Measurements from ENCODE around the gene PTPN7.
A peak's percentile ranks its signal among the peaks of the same experiment; 100 is the strongest.
"Not testable (repeated sequence)": the region's sequence is repeated elsewhere in the genome, so short reads cannot be mapped to it uniquely, and the experiment has no call there.

PTPN7 gene

DNA sequence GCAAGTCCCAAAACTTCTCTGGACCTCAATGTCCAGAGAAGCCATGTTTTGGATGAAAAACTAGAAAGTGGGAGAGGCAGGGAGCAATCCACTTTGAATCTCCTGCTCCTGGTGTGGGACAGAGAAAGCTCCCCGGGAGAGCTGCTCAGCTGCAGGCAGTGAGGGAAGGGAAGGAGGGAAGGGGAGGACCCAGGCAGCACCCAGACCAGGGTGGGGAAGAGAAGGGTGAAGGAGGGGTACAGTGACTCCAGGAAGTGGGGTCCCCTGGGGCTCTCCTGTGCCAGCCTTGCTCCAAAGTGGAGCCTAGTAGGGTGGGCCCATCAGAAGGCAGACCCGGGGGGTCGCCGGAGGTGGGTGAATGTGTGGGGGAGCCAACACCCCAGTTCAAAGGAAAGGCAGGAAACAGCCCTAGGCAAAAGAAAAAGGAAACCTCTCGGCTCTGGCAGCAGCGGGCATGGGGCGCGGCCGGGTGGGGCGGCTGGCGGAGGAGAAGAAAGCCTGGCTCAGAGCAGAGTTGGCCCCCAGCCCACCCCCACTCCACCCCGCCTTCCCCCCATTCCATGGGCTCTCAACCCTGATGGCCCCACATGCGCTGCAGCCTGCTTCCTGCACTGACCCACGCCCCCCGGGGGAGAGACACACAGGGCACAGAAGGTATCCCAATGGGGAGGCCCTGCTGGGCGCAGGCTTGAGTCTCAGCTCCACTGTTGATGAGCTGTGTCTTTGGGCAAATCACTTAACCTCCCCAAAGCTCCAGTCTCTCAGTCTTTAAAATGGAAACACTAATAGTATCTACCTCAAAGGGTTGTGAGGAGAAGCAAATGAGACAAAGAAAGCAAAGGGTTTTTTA, 38.9 kb upstream of the PTPN7 start:
- no peak for FAIRE-seq
- no peak for DNase-seq (ENCODE audit: insufficient read length)
- no peak for TF ChIP-seq TAF1 (IDR thresholded peaks at IDR 0.05; ENCODE audit: borderline replicate concordance, low read depth, low read length)

DNA sequence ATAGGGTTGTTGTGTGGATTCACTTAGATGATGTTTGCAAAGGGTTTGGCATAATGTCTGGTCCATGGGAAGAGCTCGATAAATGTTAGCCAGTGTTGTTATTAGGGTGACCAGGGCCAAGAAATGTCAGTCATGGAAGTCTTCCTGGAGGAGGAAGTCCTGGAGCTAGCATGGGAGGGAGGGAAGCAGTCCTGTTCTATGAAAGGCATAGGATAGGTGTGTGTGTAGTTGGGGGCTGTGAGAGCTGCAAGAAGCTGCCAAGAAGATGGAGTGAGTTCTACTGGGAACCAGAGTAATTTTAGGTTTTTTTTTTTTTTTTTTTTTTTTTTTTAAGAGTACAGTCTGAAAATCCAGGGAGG, 37.9 kb upstream of the PTPN7 start:
- DNase-seq (ENCODE audit: insufficient read length): no peak
- TF ChIP-seq TAF1 (IDR thresholded peaks at IDR 0.05; ENCODE audit: borderline replicate concordance, low read depth, low read length): no peak
- TF ChIP-seq POLR2AphosphoS5 (IDR thresholded peaks at IDR 0.05; ENCODE audit: low read depth, low read length): no peak
- TF ChIP-seq POLR2A (IDR thresholded peaks at IDR 0.05; ENCODE audit: low read depth, low read length): no peak
- no peak for FAIRE-seq

DNA sequence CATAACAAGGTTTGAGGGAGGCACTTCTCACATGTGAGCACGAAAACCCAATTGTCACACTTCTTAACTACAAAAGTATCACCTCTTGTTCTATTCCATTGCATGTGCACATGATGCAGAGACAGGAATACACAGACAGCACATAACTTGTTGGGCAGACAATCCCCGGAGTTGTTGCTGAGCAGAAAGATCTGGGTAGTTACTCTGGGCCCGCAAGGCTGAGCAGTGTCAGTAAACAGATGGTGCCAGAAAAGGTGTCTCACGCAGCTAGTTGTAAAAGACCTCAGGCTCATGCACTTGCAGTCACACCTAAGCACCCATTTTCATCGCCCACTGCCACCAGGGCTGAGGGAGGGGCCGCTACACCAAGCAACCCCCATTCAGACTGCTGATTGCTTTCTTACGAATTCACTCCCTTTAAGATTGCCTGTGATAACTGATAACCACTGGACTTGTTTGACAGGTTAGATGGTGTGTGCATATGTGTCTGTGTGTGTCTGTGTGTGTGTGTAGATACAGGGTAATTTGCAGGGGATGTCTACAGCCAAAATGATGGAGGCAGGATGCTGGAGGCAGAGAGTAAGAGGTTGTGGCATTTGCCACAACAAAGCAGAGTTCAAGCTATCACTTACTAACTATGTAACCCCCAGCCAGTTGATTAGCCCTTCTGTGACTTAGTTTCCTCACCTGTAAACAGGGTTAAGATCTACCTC, 37.4 kb upstream of the PTPN7 start:
- TF ChIP-seq POLR2AphosphoS5 (IDR thresholded peaks at IDR 0.05; ENCODE audit: low read depth, low read length) (no peak), POLR2A (IDR thresholded peaks at IDR 0.05; ENCODE audit: low read depth, low read length) (no peak), TAF1 (IDR thresholded peaks at IDR 0.05; ENCODE audit: borderline replicate concordance, low read depth, low read length) (no peak)
- DNase-seq (ENCODE audit: insufficient read length): no peak
- no peak for FAIRE-seq

DNA sequence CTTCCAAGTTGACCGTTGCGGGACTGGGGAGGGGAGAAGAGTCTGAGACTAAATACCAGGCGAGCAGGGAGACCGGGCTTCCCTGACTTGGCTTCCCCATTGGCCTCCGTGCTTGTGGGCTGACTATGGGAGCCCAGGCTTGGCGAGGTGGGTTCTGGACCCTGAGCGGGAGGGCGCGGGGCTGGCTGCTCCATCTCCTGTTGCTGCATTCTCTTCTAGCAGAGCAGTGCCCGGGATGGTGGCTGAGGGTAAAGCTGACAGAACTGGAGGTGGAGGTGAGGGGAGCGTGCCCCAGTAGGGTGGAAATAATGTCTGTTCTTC, 33.9 kb upstream of the PTPN7 start:
- DNase-seq (ENCODE audit: insufficient read length) (no peak), FAIRE-seq (no peak)
- no peak for TF ChIP-seq POLR2AphosphoS5 (IDR thresholded peaks at IDR 0.05; ENCODE audit: low read depth, low read length)
- TF ChIP-seq TAF1 (IDR thresholded peaks at IDR 0.05; ENCODE audit: borderline replicate concordance, low read depth, low read length): no peak
- no peak for TF ChIP-seq POLR2A (IDR thresholded peaks at IDR 0.05; ENCODE audit: low read depth, low read length)

DNA sequence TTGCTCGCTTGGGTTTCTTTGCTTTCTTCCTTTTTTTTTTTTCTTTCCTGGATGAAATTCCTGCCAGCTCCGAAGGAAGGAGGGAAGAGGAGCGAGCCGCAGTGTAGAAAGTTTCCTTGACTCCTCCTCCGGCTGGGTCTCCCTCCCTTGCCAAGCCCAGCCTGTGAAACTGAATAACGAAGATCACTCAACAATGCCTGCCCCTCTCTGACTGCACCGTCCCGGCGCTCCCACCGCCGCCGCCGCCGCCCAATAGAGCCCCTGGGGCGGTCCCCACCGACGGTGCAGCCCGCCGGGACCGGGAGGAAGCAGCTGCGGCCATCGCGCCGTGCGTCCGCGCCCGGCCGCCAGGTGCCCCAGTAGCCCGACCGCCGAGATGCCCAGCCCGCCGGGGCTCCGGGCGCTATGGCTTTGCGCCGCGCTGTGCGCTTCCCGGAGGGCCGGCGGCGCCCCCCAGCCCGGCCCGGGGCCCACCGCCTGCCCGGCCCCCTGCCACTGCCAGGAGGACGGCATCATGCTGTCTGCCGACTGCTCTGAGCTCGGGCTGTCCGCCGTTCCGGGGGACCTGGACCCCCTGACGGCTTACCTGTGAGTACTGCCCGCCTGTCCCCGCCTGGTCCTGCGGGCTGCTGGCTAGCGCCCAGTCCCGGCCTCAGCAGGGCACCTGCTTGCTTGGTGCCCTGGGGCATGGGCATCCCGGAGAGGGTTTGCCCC, 33.4 kb upstream of the PTPN7 start, which contains the start of gene LGR6:
TSS of gene LGR6 (plus strand) at position 186 of the 714 bp plus-strand sequence. CDS start at position 377, 191 bp downstream.
- FAIRE-seq (no peak), DNase-seq (ENCODE audit: insufficient read length) (no peak)
- TF ChIP-seq TAF1 (IDR thresholded peaks at IDR 0.05; ENCODE audit: borderline replicate concordance, low read depth, low read length) (no peak), POLR2AphosphoS5 (IDR thresholded peaks at IDR 0.05; ENCODE audit: low read depth, low read length) (no peak), POLR2A (IDR thresholded peaks at IDR 0.05; ENCODE audit: low read depth, low read length) (no peak)

DNA sequence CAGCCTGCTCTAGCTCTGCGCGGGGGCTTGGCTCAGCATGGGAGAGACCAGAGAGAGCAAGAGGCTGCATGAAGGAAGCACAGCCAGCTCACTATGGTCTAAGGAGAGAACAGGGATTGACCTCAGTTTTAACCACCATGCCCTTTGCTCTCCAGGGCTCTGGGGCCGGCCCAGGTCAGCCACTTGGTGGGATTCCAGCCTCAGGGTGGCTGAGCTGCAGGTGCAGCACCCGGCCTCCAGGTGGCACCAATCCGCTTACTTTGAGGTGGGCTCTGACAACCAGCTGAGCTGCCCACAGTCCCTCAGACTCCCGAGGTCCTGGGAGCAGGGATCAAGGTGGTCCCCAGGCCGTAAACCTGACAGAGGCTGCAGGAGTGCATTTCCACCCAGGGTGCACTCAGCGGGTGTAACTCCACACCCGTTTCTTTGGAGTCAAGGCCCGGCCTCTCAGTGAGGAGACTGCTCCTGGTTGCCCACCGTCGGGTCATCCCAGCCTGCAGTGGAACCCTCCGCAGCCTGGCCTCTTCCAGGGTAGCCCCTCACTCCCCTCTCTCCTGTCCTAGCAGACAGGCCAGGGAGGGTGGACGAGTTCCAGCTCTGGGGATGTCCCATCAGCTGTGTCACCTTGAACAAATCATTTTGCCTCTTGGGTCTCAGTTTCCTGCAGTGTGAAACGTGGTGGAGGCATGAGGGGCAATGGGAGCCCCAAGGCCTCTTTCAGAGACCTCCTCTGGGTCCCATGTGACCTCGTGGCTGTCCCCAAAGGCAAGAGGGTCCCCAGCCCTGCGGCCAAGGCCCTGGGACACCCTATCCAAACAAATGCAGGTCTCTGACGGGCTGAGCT, 32.6 kb upstream of the PTPN7 start:
- DNase-seq (ENCODE audit: insufficient read length): peak; percentile 71
- peak; percentile 64 for FAIRE-seq
- TF ChIP-seq POLR2AphosphoS5 (IDR thresholded peaks at IDR 0.05; ENCODE audit: low read depth, low read length) (no peak), POLR2A (IDR thresholded peaks at IDR 0.05; ENCODE audit: low read depth, low read length) (no peak), TAF1 (IDR thresholded peaks at IDR 0.05; ENCODE audit: borderline replicate concordance, low read depth, low read length) (no peak)

DNA sequence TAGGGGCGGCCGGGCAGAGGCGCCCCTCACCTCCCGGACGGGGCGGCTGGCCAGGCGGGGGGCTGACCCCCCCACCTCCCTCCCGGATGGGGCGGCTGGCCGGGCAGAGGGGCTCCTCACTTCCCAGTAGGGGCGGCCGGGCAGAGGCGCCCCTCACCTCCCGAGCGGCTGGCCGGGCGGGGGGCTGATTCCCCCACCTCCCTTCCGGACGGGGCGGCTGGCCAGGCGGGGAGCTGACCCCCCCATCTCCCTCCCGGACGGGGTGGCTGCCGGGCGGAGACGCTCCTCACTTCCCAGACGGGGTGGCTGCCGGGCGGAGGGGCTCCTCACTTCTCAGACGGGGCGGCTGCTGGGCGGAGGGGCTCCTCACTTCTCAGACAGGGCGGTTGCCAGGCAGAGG, 31.0 kb upstream of the PTPN7 start:
- FAIRE-seq; DNase-seq (ENCODE audit: insufficient read length): not testable (repeated sequence)

DNA sequence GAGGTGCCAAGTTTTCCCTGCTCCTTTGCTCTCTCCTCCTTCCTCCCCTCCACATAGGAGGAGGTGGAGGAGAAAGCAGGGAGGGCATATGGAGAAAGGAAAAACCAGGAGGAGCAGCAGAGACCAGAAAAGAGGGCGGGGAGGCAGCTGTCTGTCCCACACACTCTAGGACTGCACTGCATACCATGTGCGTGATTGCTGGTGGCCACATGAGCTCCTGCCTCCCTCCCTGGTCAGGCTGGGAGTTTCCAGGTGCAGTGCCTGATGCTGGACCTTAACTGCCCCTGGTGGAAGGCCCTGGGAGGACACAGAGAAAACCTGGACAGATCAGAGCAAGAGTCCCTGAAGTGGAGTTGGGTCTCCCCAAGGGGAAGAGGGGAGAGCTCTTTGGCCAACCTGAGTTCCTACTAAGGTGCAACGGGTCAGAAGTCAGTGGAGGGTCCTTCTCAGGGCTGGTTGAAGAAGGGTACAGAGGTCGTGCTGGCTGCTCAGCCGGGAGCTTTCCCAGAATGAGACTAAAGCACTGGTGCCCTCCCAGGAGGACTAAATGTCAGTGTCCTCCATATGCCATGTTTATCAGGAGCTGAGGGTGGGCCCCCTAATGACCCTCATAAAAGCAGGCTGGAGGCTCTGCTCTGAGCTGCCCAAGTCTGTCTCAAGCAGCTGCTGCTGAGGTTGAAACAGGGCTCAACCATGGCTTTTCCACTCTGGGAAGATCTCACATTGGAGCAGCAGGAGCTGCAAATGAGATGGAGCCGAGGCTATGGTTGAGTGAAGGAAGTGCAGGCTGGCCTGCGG, 29.7 kb upstream of the PTPN7 start:
- no peak for FAIRE-seq
- TF ChIP-seq POLR2AphosphoS5 (IDR thresholded peaks at IDR 0.05; ENCODE audit: low read depth, low read length): no peak
- TF ChIP-seq TAF1 (IDR thresholded peaks at IDR 0.05; ENCODE audit: borderline replicate concordance, low read depth, low read length): no peak
- TF ChIP-seq POLR2A (IDR thresholded peaks at IDR 0.05; ENCODE audit: low read depth, low read length): no peak
- no peak for DNase-seq (ENCODE audit: insufficient read length)

DNA sequence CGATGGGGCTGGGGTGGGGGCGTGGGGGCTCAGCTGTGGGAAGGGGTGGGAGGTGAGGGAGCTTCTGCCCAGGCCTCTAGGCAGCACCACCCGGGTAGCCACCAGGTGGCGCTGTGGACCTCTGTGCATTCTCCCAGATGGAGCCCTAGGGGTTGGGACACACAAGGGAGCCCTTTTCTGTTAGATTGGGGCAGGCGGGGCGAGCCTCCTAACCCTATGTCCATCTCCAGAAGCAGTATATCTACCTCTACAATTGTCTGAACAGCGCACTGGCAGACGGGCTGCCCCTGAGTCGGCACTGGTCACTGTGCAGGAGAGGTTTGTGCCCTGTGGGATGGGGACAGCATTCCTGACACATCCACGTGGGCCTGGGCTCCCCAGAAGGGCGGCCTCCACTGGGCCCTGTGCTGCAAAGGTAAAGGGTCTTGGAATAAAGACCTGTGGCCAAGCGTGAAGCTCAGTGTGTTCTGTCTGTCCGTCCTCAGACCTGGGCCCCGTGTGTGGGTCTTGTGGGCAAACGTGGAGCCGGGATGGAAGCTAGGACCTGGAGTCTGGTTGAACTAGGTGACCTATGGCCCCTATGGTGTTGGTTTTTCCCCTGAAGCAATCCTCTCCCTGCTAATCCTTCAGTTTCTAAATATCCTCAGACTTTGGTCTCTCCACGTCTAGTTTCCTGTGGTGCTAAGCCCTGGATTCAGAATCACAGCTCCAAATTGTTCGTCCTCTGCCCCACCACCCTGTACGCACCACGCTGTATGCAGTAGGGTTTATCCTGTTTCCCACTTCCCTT, 28.8 kb upstream of the PTPN7 start:
- FAIRE-seq (peak; percentile 90), DNase-seq (ENCODE audit: insufficient read length) (peak; percentile 66)
- TF ChIP-seq POLR2AphosphoS5 (IDR thresholded peaks at IDR 0.05; ENCODE audit: low read depth, low read length): no peak
- TF ChIP-seq POLR2A (IDR thresholded peaks at IDR 0.05; ENCODE audit: low read depth, low read length): no peak
- no peak for TF ChIP-seq TAF1 (IDR thresholded peaks at IDR 0.05; ENCODE audit: borderline replicate concordance, low read depth, low read length)

Measured in GM12892 (cell line).